NOMO-1 treated with DMSO at 0.1 percent for 48 hours (cell line): Measurements from ENCODE around the gene IZUMO2.
"Not testable (repeated sequence)": the region's sequence is repeated elsewhere in the genome, so short reads cannot be mapped to it uniquely, and the experiment has no call there.

Experiments used
- DNase-seq: peaks from one replicate; lab custom pipeline; 2025; ENCODE audit not compliant: unreplicated experiment; lab: John Stamatoyannopoulos, UW

Gene IZUMO2

GRCh38 chr19:50136603-50137365, 26.3 kb downstream of the IZUMO2 start:
- not testable (repeated sequence) for DNase-seq

GRCh38 chr19:50135856-50136602, 27.1 kb downstream of the IZUMO2 start:
- DNase-seq: not testable (repeated sequence)

GRCh38 chr19:50134777-50135719, 28.0 kb downstream of the IZUMO2 start:
- not testable (repeated sequence) for DNase-seq

- DNase-seq: not testable (repeated sequence)
These were observed 29.3 kb downstream of the IZUMO2 start for GRCh38 chr19:50133518-50134492.

GRCh38 chr19:50104012-50104411, 59.1 kb downstream of the IZUMO2 start:
- not testable (repeated sequence) for DNase-seq

- DNase-seq: not testable (repeated sequence)
These were observed 59.7 kb downstream of the IZUMO2 start for GRCh38 chr19:50103405-50103804.
